Hypothalamus (tissue), 51 donors: ENCODE results near the gene FLOT1.

ENCODE experiments used
- DNase-seq, 51 donors: peaks; one replicate each; lab custom pipeline; 2025; lab: John Stamatoyannopoulos, UW

FLOT1 gene

GRCh38 chr6:30748851-30749540 lies 6.5 kb upstream of the FLOT1 start:
- no peak for DNase-seq

GRCh38 chr6:30747902-30748769 lies 5.6 kb upstream of the FLOT1 start:
- DNase-seq, result no peak

GRCh38 chr6:30747300-30747687 lies 4.8 kb upstream of the FLOT1 start:
- DNase-seq, result no peak

- DNase-seq, result peak in 45 of 51 donors; percentile 18 to 85 (median 52)
Measured at GRCh38 chr6:30744054-30744805, 1.7 kb upstream of the FLOT1 start, which contains the start of gene IER3. TSS of gene IER3 (minus strand) at chr6:30744547. CDS start at chr6:30744518, 29 bp downstream.

- DNase-seq, result no peak
Measured at GRCh38 chr6:30743099-30744053, 889 bp upstream of the FLOT1 start.

GRCh38 chr6:30741789-30742315 lies 635 bp downstream of the FLOT1 start:
- DNase-seq, result no peak

- no peak for DNase-seq
Measured at GRCh38 chr6:30741063-30741779, 1.3 kb downstream of the FLOT1 start.

- no peak for DNase-seq
Measured at GRCh38 chr6:30740540-30740870, 2.0 kb downstream of the FLOT1 start.

GRCh38 chr6:30738532-30738931 lies 4.0 kb downstream of the FLOT1 start:
- DNase-seq, result no peak

GRCh38 chr6:30735668-30736314 lies 6.7 kb downstream of the FLOT1 start:
- no peak for DNase-seq

GRCh38 chr6:30732237-30732943 lies 10.1 kb downstream of the FLOT1 start:
- DNase-seq, result peak in 1 of 51 donors; percentile 21

GRCh38 chr6:30730601-30731435 lies 11.7 kb downstream of the FLOT1 start:
- DNase-seq, result peak in 27 of 51 donors; percentile 2 to 54 (median 30)

- no peak for DNase-seq
Measured at GRCh38 chr6:30727920-30728553, 14.4 kb downstream of the FLOT1 start.

GRCh38 chr6:30726506-30727413 lies 15.7 kb downstream of the FLOT1 start:
- no peak for DNase-seq

GRCh38 chr6:30725713-30726505 lies 16.6 kb downstream of the FLOT1 start:
- DNase-seq, result no peak
